NCI-H748 (cell line): ENCODE results near the gene DBNDD1.
"Not testable (repeated sequence)": the region's sequence is repeated elsewhere in the genome, so short reads cannot be mapped to it uniquely, and the experiment has no call there.

Experiments
- DNase-seq: peaks from one replicate; lab custom pipeline; 2025; ENCODE audit not compliant: unreplicated experiment; lab: John Stamatoyannopoulos, UW

Gene DBNDD1

DNA sequence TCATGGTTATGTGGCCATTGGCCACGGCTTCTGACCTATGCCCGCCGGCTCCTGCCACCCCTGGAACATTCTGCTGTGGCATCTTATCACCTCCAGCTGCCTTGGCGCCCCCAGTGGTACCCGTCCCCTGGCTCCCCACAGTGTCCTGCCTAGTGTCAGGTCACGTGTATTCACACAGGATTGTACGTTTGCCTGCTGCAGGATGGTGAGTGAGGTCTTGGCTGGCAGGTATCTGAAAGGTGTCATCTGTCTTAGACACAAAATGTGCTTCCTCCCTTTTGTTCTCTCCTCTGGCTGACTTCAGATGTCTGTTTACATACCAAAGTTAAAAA lies 24.9 kb downstream of the DBNDD1 start:
- DNase-seq, result no peak

DNA sequence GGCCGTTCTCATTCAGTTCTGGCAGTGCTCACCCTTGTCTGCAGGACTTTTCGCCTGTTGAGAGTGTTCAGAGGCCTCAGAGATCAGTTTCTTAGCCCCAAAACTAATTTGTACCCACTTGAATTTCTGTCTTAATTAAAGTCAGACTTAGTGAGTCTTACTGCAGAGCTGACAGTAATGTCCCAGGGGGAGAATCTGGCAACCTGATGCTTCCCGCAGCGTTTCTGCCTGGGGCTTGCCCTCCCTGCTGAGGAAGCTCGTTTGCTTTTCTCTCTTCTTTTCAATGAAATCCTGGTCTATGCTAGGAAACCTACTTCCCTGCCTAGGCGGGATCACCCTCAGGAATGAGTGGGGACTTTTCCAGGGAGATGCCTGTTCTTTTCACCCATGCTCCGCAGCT lies 25.3 kb downstream of the DBNDD1 start:
- DNase-seq, result no peak

DNA sequence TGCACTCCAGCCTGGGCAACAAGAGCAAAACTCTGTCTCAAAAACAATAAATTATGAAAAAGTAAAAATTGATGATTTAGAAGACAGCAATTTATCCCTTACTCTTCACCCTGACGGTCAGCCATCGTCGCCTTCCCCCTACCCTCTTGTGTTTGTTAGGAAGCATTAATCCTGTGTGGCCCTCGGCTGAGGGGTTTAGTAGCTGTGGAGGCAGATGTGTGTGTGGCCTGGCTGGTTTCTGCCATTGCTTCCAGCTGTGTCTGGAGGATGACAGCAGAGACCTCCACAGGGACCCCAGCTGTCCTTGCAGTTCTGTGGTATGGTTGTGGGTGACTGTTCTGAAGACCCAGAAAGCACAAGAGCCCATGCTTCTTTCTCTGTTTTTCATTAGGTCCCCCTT lies 25.9 kb downstream of the DBNDD1 start:
- DNase-seq, result no peak

DNA sequence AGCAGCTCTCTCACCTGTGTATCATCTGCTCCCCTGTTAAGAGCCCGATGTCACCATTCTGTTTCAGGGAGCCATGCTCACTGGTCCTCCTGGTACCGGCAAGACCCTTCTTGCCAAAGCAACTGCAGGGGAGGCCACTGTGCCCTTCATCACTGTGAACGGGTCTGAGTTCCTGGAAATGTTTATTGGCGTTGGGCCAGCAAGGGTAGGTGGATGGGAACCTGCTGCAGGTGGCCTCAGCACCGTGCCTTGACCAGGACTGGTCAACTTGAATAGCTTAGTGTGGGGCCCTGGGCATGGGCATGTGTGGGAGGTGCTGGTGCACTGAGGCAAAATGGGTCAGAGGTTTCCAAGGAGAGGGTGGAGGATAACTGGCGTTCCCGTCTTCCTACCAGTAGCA lies 28.5 kb downstream of the DBNDD1 start:
- DNase-seq, result no peak

DNA sequence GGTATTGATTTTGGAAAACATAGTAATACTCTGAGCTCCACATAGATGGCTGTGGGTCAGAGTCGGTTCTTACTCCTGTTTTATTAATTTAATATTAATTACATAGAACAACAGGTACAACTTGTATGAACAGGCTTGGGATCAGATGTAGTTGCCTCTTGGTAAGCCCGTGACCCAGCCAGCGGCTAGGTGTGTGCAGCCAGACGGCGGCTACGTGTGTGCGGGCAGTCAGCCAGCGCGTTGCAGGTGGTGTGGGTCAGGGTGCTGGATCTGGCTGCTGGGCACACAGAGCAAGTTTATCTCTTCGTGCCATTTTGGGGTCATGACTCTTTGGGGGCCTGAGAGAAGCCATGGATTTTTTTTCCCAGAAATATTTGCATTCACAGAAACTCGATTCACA lies 30.3 kb downstream of the DBNDD1 start:
- no peak for DNase-seq

DNA sequence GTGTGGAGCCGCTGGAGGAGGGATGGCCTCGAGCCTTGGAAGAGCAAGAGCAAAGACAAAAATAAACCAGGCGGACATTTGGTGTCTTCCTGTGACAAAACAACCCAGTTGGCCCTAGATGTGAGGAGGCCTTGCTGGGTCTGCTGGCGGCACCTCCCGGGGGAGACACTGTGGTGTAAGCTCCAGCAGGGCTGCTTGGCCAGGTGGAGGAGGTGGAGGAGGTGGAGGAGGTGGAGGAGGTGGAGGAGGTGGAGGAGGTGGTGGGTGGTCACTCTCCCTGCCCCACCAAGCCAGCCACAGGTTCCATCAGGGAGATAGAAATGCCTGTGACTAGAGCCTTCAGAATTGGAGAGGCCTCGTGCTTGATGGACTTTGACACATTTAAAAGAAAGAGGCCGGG lies 32.1 kb downstream of the DBNDD1 start:
- DNase-seq, result no peak

DNA sequence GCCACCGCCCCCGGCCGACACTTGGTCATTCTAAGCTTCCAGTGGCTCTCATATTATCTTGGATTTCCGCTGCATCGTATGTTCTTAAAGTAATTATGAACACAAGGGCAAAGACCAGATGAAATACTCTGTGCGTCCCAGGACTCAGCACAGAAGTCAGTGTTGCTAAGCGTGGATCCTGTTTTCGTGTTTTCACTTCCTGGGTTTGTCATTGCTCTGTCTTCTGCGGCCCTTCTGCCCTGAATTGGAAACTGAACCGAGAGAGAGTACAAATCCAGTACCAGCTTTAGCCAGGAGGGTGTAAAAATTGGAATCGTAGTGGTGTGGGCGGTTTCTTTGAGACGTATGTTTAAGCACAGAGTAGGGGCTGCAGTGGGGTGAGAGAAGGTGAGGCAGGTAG lies 32.7 kb downstream of the DBNDD1 start:
- no peak for DNase-seq

DNA sequence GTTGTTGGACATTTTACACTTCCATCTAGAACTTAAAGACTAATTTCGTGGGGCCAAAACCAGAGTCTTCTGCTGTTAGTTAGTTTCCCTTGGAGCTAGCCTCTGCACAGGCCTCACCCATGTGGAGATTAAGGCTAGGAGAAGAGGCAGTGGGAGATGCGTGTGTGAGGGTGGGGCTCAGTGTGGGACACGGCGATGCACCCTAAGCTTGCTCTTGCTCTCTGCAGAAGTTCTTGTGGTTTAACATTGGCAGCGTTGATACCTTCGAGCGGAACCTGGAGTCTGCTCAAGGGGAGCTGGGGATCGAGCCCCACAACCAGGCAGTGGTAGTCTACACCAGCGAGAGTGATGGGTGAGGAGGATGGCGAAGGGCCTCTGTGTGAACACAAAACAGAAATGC lies 34.0 kb downstream of the DBNDD1 start:
- no peak for DNase-seq

DNA sequence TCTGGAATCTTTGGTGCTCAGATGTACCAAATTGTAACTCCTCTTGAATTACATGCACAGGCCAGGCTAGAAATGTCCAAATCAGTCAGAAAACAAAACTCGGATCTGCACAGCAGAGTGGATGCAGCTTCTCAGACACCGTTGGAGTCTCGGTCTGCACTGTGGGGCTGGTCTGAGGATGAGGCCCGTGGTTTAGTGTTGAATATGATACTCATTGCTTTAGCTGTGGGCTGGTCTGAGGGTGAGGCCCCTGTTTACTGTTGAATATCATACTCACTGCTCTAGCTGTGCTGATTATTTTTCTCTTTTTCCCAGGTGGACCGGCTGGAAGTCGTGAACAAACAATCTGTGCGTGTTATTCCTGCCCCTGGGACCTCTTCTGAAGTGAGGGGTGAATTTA lies 35.0 kb downstream of the DBNDD1 start:
- no peak for DNase-seq

DNA sequence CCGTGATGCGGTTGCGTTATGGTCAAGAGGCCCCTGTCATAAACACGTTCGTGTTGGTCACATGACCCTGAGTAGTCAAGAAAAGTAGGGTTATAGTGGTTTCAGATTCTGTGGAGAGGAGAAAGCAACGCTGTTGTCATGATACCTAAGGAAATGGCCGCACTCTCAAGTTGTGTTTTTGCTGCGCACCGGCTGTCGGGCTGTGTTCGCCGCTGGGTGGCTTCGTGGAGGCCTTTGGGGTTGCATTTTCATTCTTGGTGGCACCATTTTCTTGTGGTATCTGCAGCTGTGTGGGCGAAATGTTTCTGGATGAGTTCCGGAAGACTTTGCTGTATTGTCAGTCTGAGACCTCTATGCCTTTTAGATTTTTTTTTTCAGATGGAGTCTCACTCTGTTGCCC lies 35.7 kb downstream of the DBNDD1 start:
- no peak for DNase-seq

DNA sequence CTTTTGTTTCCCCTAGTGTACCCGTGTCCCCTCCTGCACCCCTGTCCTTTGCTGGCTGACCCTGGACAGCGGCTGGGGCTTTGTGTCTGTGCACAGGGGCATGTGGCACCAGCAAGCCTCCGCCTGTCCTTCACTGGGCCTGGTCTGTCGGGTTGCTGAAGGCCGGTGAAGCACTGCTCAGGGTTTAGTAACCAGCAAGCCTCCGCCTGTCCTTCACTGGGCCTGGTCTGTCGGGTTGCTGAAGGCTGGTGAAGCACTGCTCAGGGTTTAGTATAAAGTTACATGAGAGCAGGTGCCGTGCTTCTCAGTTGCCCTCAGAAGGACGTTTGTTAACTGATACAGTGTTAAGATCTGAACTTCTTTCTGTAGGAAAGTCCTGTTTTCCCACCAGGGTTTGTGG lies 36.9 kb downstream of the DBNDD1 start:
- DNase-seq, result no peak

DNA sequence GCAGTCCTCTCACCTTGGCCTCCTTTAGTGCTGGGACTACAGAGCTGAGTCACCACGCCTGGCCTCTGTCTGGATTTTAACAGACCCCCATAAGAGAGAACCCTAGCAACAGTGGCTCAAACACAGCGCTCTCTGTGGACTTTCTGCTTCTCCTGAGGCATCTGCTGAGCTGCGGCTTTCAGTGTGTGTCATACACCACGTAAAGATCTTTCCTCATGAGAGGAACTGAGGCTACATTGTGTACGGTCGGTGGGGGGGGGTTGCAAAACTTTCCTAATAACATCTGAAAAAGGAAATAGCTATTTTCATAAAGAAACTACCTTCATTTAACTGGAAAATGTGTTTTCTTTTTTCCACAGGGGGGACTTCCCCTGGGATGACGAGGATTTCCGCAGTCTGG lies 37.8 kb downstream of the DBNDD1 start:
- no peak for DNase-seq

DNA sequence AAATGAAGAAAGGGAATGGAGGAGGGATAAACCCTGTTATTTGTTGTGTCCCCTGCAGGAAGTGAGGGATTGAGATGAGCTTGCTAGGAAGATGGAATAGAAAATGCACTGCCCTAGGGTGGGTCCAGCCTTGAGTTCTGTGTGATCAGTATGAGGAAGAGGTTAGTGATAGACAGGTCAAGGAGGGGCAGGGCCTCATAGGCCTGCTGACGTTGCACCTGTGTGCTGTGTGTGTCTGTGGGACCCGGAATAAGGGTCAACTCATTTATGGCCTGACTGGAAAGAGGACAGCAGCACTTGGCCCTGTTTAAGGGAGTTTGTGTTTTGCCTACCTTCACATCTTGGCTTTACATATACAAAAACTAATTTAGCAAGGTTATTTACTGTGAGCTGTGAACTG lies 44.4 kb downstream of the DBNDD1 start:
- no peak for DNase-seq

DNA sequence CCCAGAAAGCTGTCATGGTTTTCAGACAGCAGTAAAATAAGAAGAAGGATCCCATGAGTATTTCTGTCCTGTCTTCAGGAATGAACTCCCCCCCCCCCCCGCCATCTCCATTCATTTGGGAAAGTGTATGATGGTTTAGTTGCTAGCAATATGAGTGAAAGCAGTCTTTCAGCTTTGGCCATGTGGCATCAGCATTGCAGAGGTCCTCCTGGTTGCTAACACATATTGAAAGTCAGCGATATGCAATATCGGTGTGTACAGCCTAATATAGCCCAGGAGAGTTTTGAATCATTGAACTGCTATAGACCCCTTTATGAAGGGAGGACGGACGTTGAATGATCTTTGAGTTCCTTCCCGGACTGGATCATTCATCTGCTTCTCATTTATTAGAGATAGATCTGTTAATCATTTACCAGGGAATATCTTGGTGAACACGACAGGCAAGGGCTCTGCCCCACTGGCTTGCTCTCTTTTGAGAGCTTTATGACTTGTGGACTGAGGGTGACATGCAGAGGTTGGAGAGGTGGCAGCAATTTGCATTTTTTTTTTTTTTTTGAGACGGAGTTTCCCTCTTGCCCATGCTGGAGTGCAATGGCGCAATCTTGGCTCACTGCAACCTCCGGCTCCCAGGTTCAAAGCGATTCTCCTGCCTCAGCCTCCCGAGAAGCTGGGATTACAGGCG lies 45.5 kb downstream of the DBNDD1 start:
- no peak for DNase-seq

DNA sequence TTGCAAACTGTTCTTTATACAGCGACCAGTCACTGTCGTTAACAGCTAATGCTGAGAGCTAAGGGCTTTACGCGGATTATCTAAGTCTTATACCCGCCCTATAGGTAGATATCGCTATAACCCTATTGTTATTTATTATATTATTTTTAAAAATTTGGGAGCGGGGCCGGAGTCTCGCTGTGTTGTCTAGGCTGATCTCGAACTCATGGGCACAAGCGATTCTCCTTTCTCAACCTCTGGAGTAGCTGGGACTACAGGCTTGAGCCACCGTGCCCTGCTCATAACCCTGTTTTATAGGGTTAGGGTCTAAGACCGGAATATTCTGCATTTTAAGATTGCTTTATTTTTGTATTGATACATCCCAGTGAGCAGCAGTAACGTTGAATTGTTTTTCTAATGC lies 46.0 kb downstream of the DBNDD1 start:
- no peak for DNase-seq

DNA sequence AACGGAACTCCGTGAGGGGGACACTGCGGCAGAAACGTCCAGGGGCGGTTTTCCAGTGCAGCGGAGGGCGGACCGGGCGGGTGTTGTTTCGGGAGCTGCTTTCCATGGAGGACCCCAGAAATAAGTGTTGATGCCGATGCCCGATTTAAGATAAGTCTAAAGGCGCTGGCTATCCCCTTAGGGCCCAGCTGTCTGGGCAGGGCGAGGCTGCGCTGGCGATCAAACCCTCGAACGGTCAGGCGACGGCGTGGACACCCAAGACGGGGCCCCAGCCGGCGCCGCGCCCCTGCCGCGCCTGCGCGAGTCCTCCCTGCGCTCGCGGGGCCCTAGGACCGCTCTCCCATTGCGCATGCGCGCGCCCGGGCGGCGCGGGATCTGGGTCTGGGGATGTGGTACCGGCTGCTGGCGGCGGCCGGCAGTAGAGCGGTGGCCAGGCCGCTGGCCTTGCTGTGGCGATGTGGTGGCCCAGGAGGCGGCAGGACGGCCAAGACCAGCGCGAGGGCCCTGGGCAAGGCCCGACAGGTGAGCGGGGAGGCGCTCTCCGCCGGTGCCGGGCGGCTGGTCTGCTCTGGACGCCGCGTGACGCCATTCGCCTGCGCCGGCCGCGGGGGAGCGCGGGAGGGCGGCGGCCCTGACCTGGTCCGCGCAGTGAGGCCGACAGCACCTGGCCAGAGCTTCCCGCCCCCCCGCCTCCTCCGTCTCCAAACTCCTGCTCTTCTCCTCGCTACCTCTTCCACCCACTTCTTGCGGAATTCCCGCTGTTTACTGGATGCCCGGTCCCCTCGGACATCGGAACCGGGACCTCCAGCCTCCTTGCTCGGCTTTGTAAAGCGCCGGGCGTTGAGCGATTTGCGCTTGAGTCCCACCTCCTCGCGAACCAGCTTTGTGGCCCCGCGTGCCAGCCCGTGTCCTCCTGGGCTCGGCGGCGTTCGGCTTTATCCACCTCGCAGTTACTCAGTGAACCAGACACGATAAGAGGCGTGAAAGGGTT lies 46.7 kb downstream of the DBNDD1 start:
- peak; percentile 86 for DNase-seq

DNA sequence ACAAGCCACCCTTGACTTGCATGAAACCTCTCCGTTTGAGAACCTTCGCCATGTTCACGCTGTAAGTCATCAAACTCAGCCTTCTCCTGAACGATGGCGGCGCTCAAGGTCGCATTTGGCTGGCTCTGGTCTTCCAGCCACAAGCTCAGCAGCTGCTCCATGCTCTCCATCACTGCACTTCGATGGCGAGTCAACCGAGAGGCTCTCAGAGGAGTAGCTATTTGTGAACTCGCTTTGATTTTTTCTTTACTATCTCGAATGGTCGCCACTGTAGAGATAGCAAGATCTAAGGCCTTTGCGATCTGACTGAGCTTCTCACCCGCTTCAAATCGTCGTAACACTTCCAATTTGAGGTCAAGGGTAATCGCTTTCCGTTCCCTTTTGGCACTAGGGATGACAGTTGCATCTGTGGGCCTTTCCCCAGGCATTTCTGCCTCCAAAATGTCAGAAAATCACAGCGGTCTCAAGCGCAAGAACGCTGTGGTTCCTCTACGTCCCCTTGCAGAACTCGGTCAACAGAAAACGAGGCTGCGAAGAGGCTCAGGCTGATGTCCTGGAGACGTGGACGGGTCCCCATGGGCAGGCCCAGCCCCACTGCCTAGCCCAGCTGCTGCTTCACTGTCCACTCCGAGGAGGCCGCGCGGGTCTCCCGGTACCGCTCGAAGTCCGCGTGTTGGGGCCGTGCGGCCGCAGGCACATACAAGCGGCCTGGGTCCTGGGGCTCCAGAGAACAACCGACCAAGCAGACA lies 47.6 kb downstream of the DBNDD1 start:
- peak; percentile 48 for DNase-seq

DNA sequence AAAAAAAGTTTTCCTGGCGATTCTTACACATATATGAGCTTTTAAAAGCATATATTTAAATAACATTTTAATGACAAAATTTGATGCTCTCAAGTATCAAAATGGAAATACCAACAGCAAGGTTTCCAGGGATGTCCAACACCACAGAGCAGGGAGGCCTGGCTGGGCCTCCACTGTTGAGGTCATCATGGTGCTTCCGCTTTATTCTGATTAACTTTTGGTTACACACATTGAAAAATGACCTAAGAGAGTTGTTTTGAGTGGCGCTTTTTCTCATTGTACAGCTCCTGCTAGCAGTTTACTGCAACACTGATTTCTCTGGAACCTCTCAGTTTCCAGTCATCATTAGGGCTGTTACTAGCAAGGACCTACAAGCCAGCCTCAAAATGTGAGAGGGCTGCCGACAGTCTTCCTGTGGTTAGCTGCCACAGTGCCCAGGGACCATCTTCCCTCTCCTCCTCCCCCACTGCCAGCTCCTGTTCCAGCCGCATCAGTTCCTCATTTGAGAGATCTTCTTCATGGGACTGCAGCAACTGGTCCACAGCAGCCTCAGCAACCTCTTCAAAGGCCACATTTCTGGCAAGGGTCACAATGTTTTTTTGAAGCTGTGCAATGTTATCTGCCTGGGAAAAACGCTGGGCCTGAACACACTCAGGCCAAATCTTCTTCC lies 49.4 kb downstream of the DBNDD1 start:
- DNase-seq, result no peak

DNA sequence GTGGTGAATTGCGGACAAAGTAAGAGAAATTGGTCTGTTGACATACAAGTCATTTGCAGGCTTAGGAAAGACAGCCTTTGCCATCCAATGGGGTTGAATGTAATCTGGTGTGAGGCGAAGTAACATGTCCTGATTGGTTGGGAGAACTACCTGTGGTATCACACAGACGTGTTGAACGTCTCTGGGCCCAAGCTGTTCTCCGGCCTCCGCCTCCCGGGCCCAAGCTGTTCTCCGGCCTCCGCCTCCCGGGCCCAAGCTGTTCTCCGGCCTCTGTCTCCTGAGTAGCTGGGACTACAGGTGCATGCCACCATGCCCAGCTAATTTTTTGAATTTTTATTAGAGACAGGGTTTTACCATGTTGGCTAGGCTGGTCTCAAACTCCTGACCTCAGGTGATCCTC lies 51.2 kb downstream of the DBNDD1 start:
- DNase-seq, result not testable (repeated sequence)

DNA sequence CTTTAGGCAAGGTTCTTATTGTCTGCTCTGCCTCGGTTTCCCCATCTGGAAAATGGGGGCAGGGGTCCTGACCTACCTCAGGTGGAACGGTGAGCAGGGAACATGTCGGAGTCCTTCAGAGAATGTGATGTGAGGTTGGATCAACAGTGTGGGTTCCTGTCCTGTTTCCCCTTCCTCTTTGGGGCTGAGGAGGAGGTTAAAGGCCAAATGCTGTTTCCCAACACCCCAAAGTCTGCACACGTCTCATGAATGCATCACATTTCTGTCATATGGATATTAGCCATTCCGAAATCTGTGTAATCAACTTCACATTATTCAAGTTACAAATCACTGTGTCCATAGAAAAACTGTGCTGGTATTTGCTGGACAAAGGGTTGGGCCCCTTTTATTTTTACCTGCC lies 51.8 kb downstream of the DBNDD1 start:
- DNase-seq, result not testable (repeated sequence)

DNA sequence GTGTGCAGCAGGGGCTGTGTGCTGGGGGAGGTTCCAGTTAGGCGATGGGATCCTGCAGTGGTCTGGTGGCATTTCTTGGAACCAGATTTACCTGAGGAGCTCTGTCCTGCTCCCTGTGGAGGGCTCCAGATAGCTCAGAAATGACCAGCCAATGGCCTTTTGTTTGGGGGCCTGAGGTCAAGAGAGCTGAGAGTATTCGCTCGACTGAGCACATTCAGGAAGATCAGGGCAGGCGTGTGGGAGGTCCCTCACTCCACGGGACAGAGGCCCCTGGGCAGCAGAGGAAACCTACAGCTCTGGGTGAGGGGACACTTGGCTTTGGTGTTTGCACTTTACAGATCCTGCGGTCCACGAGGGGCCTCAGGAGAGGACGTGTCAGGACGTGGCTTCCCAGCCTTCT lies 52.5 kb downstream of the DBNDD1 start:
- no peak for DNase-seq
